GM19455 (cell line): ENCODE measurements around the gene FXYD3.

Experiments
- ATAC-seq: cut with Tn5 transposase; IDR thresholded peaks from one replicate; pipeline ENCODE4 v1.9.1; 2021; ENCODE audit not compliant: unreplicated experiment

Gene FXYD3

DNA sequence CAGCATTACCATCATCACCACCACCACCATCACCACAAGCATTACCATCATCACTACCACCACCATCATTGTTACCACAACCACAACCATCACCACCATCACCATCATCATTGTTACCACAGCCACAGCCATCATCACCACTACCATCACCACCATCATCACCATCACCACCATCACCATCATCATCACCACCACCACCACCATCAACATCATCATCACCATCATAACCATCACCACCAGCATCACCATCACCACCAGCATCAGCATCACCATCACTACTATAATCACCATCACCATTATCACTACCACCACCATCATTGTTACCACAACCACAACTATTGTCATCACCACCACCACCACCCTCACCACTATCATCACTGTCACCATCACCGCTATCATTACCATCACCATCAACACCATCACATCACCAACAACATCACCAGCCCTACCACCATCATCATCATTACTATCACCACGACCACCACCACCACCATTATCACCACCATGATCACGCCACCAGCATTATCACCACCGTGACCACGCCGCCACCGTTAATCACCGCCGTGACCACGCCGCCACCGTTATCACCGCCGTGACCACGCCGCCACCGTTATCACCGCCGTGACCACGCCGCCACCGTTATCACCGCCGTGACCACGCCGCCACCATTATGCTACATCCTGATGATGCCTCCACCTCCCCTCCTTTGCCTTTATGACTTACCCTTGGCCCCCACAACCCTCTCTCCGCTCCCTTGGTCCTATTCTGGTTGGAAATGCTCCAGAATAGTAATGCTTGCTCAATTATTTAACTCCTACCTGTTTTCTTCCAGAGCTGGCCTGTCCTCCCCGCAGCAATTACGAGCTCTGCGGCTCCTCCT lies 10.0 kb upstream of the FXYD3 start:
- no peak for ATAC-seq

- no peak for ATAC-seq
Observed at GRCh38 chr19:35106291-35106583, 9.4 kb upstream of the FXYD3 start.

DNA sequence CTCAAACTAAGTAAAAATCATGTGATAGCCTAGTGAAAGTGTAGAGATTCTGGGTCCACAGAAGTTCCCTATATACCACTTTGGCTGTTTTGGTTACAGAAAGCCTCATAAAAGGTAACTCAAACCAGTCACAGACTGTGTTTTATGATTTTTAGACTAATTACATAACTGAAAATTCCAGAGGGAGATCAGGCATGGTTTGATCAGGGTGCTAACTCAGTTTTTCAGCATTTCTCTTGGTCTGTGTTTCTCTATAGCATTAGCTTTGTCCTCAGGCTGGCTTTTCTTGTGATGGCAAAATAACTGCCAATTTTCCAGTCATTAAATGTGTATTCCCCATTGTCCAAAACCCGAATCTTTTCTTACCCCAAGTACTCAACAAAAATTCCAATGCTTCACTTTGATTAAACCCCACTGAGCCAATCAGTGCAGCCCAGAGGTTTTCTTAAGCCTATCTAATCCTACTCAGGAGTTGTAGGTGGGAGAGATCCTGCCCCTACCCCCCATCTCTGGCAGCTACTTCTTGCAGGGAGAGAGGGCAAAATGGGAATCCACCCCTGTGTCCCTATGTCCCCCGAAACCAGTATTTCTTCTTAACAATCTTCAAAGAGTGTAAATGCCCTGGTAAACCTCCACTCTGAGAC lies 8.6 kb upstream of the FXYD3 start:
- ATAC-seq = no peak

- ATAC-seq = no peak
Observed at GRCh38 chr19:35107545-35107944, 8.1 kb upstream of the FXYD3 start.

DNA sequence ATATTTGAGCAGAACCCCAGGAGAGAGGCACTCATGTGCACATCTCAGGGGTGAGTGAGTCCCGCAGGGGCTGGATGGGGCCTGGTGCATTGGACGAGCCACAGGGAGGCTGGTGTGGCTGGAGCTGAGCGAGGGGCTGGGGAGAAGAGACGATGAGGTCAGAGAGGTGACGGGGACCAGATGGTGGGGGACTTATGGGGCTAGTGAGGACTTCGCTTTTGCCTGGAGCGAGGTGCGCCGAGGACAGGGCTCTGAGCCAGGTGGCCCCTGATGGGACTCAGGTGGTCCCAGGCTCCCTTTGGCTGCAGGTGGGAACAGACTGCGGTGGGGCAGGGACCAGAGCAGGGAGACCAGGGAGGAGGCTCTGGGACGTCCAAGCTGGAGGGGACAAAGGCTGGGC lies 6.9 kb upstream of the FXYD3 start:
- no peak for ATAC-seq

DNA sequence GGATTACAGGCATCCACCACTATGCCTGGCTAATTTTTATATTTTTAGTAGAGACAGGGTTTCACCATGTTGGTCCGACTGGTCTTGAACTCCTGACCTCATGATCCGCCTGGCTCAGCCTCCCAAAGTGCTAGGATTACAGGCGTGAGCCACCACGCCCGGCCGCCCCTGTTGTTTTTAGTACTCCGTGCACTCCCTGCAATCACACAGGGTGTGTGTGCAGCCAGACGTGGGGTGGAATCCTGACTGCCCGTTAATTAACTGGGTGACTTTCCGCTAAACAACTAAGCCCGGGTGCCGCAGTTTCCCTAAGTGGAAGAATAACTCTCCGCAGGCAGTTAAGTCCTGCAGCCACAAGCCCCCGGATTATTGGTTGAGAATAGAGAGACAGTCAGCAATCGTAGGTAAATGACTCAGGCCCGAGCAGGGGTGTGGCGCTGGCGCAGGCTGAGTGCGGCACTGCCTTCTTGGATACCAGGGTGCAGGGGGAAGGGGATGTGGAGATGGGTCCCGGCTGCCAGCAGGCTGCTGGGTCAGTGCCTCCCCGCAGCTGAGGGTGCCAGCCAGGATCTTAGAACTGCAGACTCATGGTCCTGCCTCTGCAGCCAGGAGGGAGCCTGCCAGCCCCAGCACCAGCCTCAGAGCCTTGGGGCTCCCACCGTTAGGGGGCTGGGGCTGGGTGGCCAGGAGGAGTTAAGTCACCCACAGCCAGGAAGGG lies 6.1 kb upstream of the FXYD3 start:
- no peak for ATAC-seq

GRCh38 chr19:35110974-35111373 lies 4.6 kb upstream of the FXYD3 start:
- no peak for ATAC-seq

DNA sequence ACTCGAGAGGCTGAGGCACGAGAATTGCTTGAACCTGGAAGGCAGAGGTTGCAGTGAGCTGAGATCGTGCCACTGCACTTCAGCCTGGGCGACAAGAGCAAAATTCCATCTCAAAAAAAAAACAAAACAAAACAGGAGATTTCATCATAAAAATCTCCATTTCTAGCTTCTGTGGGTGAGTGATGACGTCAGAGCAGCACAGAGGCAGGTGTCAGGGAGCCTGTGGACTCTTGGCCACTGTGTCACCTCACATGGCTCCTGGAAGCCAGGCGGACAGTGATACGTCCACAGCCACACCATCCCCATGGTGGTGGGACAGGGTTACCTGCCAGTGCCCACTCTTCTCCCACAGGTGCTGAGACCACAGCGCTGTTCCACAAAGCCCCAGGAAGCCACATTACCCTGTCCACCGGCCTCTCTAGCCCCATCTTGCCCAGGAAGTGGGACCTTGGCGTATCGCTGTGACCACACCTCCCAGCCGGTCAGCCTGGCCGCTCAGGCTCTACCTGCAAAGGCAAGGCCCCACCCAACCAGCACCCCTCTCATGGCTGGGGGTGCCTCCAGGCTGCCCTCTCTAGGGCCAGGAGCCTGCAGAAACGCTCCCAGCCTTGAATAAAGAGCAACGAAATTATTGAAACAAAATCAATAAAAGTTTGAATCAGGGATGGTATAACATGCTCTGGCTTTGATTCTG lies 2.5 kb upstream of the FXYD3 start:
- ATAC-seq = no peak

DNA sequence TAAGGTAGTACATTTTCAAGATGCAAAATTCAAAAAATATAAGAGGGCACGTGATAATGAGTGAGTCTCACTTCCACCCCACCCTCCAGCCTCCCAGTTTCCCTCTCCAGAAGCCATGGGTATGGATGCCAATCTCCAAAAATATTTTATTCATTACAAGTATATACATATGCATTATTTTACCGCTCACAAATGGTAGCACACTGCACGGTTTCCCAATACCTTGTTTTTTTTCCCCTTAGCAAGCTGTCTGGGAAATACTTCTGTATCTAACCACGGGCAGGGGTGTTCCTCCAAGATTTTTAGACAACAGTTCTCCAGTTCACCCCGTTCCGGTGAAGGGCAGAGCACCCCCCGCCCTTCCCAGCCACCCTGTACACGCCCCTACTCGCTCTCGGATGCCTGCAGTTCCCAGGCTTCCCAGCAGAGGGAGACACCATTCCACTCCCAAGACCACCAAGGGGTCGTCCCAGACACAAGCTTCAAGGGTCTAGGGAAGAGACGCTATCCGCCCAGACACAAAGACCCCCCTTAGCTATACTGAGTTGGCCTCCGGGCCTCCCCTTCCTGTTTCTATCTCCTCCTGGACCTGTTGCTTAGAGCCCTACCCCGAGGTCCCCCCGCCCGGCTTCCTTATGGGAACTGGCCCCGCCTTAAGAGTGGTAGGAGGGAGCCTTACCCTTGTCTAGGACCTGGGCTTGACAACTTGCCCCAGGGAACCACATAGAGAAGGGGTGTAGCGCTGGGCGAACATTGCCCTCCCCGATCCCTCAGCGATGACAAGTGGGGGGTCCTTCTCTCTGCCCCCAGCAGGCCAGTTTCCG lies 1.1 kb upstream of the FXYD3 start:
- ATAC-seq = no peak

DNA sequence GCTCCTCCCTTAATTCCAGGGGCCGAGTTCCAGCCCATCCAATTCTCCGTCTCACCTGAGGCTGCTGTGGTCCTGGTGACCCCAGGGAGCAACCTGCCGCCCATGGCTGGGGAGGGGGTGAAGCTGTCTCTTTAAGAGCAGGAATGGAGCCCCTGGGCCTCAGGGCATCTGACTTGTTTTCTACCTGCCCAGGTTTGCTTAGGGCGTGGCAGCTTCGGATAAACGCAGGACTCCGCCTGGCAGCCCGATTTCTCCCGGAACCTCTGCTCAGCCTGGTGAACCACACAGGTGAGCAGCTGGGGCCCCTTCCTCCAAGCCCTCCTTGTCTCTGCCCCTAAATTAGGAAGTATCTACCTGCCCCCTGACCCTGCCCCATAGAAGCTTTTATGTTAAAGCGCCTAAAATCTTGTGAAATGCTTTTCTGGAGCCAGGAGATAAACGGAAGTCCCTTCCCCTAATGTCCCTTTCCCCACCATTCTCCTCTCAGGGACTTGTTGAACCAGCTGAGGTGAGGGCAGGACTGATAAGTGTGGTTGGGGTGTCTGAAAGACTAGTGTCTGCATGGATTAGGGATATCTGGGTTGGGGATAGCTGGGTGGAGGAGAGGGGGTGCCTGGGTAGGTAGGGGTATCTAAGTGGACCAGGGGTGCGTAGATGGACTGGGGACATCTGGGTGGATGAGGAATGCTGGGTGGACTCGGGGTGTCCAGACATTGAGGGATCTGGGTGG lies 614 bp downstream of the FXYD3 start:
- no peak for ATAC-seq

GRCh38 chr19:35117116-35117515 lies 1.5 kb downstream of the FXYD3 start:
- ATAC-seq = no peak

DNA sequence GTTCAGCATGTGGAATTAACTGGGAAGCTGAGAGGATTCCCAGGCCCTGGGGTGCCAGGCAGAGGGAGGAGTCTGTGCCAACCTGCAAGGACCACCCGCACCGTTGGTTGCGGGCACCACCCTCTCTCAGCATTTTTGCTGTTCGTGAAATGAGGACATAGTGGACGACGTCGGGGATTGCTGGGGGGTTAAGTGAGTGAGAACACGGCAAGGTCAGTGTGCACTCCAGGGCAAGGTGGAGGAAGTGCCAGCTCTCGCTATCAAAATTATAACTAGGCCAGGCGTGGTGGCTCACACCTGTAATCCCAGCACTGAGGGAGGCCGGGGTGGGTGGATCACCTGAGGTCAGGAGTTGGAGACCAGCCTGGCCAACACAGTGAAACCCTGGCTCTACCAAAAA lies 2.2 kb downstream of the FXYD3 start:
- ATAC-seq = no peak

DNA sequence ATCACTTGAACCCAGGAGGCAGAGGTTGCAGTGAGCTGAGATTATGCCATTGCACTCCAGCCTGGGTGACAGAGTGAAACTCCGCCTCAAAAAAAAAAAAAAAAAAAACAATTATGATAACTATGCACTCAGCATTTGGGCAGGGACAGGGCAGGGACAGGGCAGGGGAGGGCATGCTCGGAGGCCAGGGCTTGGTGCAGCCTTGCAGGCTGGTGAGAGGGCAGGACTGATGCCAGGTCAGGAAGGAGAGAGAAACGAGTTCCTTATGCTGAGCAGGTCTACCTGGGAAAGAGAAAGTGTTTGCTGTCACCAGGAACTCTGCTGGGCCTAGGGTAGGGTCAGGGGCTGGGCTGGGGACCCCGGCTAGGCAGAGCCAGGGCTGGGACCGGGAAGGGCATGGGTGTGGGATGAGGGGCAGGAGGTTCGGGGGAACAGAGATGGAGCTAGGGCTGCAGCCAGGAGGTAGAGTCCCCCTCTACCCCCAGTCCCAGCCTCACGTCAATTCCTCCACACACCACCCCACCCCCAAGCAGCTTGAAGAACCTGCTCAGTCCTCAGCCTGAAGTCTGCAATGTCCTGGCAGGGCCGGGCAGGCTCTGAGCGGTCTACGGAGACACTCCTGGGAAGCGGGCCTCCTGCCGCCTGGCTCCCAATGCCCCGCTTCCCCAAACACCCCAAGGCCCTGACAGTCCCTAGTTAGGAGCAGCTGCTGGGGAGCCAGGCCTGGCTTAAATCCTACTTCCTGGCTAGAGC lies 2.8 kb downstream of the FXYD3 start:
- no peak for ATAC-seq

DNA sequence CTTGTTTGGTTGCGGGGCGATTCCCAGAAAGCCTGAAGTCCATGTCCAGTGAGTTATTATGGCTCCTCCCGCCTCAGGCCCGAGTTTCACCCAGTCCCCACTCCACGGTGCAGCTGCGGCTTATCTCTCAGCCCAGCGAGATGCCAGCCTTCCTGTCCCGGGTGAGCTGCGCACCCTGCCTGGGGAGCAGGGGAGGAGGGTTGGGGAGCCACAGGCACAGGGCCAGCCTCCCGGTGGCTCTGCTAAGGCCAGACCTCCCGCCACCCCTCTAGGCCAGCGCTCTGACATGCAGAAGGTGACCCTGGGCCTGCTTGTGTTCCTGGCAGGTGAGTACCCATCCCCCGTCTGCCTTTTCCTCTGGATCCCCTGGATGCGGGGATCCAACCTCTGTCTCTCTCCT lies 3.5 kb downstream of the FXYD3 start:
- no peak for ATAC-seq

DNA sequence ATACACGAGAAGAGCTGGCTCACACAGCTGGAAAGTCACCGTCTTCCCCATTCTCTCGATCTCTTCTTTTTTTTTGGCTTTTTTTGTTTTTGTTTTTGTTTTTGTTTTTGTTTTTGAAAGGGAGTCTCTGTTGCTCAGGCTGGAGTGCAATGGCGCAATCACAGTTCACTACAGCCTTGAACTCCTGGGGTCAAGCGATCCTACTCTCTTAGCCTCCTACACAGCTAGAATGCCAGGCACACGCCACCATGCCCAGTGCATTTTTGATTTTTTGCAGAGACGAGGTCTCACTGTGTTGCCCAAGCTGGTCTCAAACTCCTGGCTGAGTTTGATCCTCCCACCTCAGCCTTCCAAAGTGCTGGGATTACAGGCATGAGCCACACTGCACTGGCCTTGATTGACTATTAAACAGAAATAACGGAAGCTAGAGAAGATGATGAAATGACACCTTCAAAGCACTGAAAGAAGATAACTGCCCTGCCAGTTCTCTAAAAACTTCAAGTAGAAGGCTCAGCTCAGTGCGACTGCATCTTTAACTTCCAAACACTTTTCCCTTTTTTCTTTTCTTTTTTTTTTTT lies 4.0 kb downstream of the FXYD3 start:
- no peak for ATAC-seq

GRCh38 chr19:35120492-35120891 lies 4.9 kb downstream of the FXYD3 start:
- ATAC-seq = no peak

DNA sequence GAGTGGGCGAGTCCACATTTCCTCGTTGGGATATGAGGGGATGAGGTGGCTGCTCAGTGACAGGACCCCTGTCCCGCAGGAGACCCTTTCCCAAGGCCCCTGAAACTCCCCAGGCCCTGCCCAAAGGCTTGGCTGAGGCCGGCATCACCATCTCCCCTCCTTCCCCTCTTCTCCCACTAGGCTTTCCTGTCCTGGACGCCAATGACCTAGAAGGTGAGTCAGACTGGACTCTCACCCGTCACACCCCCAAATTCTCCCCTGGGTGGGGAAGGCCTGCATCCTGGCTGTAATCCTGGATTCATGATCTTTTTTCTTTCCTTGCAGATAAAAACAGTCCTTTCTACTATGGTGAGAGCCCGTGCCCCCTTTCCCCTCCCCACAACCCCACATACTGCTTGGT lies 5.3 kb downstream of the FXYD3 start:
- ATAC-seq = no peak

DNA sequence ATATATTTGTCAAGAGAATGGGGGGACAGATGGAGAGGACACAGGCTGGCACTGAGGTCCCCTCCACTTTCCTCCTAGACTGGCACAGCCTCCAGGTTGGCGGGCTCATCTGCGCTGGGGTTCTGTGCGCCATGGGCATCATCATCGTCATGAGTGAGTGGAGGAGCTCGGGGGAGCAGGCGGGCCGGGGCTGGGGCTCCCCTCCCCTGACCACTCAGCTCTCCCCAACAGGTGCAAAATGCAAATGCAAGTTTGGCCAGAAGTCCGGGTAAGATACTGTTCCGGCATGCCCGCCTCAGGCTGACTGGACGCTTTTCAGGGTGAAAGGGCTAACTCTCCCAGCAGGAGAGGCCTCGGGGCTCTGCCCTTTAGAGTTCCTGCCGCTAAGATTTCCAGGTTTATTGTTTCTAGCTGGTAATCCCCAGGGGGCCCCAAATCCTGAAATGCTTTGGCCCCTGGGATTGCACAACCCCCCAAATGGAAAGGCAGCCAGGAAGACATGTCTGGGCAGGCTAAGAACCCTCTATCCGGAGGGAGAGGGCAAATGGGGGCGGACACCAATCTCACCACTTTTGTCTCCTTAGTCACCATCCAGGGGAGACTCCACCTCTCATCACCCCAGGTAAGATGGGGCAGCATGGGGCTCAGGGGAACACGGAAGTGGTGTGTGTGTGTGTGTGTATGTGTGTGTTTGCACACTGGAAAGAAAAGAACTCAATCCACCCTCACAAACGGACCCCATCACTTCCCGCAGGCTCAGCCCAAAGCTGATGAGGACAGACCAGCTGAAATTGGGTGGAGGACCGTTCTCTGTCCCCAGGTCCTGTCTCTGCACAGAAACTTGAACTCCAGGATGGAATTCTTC lies 7.3 kb downstream of the FXYD3 start:
- ATAC-seq = no peak
